K562 (cell line): ENCODE measurements around the gene PSMC1.

Experiments used
- FOXM1 ChIP-seq, 2 experiments: fragments of 450-650 bp in 1 of 2; sonication (generic) in 1 of 2; formaldehyde crosslinking in 1 of 2; IDR thresholded peaks; 2 replicates each; pipeline versions ENCODE4 v1.6.1 to v1.9.0; 2017 to 2022; ENCODE audit warnings: low read depth in 2 of 2, mild to moderate bottlenecking in 2 of 2, missing genetic modification reagents in 1 of 2, moderate library complexity in 1 of 2
- HDAC1 ChIP-seq, 2 experiments: fragments of 450-650 bp; IDR thresholded peaks; 2 replicates each; pipeline ENCODE4 v1.6.1; 2016 to 2017; ENCODE audit warnings: inconsistent platforms in 1 of 2, mild to moderate bottlenecking in 1 of 2, moderate library complexity in 1 of 2
- NR4A1 ChIP-seq, 2 experiments: fragments of 250-450 bp in 1 of 2; fragments of 450-650 bp in 1 of 2; sonication (Bioruptor Pico) in 1 of 2; IDR thresholded peaks; 2 replicates each; pipeline versions ENCODE4 v1.4.0 to v1.6.1; 2016 to 2020; ENCODE audit warnings: mild to moderate bottlenecking in 2 of 2, missing compliant biosample characterization in 1 of 2, missing genetic modification characterization in 1 of 2, moderate library complexity in 1 of 2
- TF ChIP-seq, protein P1 (sequence below), 3 experiments: IDR thresholded peaks in 2 of 3; conservative IDR thresholded peaks in 1 of 3; 2 replicates each; pipeline ENCODE4 v1.5.1; 2011 to 2012; ENCODE audit warnings: low read length in 3 of 3, mild to moderate bottlenecking in 3 of 3, control low read depth in 2 of 3, improper control_type of control experiment in 1 of 3, inconsistent platforms in 1 of 3, low read depth in 1 of 3, mixed read lengths in 1 of 3, moderate library complexity in 1 of 3; ENCODE audit not compliant: insufficient read depth in 2 of 3

DNA sequence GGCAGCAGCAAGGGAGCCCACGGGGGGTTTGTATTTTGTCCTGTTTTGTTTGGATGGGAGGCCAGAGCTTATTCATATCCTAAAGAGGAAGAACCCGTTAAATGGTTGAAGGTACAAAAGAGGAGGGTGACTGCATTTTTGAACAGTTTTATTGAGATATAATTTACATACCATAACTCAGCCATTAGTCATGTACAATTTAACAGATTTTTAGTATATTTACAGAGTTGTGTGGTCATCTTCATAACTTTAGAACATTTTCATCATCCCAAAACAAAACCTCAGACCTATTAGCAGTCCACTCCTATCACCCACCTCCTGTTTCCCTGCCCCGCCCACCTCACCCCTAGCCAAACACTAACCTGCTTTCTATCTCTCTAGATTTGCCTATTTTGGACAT is 62.8 kb downstream of the PSMC1 start:
- TF ChIP-seq, protein P1, sequence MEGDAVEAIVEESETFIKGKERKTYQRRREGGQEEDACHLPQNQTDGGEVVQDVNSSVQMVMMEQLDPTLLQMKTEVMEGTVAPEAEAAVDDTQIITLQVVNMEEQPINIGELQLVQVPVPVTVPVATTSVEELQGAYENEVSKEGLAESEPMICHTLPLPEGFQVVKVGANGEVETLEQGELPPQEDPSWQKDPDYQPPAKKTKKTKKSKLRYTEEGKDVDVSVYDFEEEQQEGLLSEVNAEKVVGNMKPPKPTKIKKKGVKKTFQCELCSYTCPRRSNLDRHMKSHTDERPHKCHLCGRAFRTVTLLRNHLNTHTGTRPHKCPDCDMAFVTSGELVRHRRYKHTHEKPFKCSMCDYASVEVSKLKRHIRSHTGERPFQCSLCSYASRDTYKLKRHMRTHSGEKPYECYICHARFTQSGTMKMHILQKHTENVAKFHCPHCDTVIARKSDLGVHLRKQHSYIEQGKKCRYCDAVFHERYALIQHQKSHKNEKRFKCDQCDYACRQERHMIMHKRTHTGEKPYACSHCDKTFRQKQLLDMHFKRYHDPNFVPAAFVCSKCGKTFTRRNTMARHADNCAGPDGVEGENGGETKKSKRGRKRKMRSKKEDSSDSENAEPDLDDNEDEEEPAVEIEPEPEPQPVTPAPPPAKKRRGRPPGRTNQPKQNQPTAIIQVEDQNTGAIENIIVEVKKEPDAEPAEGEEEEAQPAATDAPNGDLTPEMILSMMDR (IDR thresholded peaks at IDR 0.05 in 2 of 3, conservative IDR thresholded peaks at IDR 0.05 in 1 of 3; ENCODE audit: insufficient read depth in 2 of 3, low read depth in 1 of 3, low read length in 3 of 3): no peak
- TF ChIP-seq FOXM1 (IDR thresholded peaks at IDR 0.05; ENCODE audit: low read depth) (no peak), FOXM1 (CRISPR knock-in tag; IDR thresholded peaks at IDR 0.05; ENCODE audit: low read depth) (no peak), NR4A1 (CRISPR knock-in tag; IDR thresholded peaks at IDR 0.05) (no peak), NR4A1 (tag; IDR thresholded peaks at IDR 0.05) (no peak), HDAC1 (IDR thresholded peaks at IDR 0.05) (no peak)
